Activated T-helper 9 cell treated with anti-CD3 and anti-CD28 coated beads, Interleukin-2, amount 50 U/mL, for 16 hours (primary cell): ENCODE data around the gene EIF4G3.
"Not testable (repeated sequence)": the region's sequence is repeated elsewhere in the genome, so short reads cannot be mapped to it uniquely, and the experiment has no call there.

Source experiments
- DNase-seq: peaks from one replicate; pipeline ENCODE4 v3.0.0-alpha.2; 2020; ENCODE audit warnings: low read depth

EIF4G3 gene

DNA sequence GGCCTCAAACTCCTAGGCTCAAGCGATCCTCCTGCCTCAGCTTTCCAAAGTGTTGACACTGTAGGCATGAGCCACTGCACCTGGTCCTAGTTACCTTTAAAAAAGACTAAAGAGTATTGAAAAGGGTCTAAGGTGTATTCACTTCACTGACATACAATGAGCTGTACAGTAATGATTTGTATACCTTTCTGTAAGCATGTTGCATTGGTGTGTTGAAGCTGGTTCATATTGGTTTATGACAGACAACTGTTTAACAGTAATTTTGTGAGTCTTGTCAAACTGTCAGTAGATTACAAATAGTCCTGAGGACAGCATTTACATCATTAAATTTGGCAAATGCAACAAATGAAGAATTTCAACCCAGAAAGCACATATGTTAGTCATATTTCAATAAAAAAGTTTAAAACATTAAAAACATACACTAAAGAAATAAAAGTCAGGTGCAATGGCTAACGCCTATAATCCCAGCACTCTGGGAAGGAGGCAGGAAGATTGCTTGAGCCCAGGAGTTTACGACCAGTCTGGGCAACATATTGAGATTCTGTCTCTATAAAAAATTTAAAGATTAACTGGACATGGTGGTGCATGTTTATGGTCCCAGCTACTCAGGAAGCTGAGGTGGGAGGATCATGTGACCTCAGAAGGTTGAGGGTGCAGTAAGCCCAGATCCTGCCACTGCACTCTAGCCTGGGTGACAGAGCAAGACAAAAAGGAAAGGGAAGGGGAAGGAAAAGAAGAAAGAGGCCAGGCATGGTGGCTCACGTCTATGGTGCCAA lies 301.3 kb downstream of the EIF4G3 start:
- no peak for DNase-seq

GRCh38 chr1:20873311-20873710 lies 303.4 kb downstream of the EIF4G3 start:
- no peak for DNase-seq

DNA sequence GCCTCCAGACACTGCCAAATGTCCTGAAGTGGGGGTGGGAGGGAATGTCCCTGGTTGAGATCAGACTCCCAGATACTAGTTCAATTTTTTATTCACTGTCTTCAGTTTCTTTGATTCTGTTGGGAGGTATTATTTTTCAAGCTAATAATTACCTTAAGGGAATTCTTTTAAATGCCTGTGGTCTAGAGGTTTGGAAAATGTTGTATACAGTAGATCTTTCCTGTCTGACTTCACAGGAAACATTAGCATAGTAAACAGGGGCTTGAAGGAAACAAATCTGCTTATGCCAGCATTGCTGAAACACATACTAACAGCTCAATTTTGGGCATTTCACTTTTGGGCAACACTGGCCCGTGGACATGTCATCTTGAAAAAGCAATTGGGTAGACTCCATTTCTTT lies 305.3 kb downstream of the EIF4G3 start:
- no peak for DNase-seq

DNA sequence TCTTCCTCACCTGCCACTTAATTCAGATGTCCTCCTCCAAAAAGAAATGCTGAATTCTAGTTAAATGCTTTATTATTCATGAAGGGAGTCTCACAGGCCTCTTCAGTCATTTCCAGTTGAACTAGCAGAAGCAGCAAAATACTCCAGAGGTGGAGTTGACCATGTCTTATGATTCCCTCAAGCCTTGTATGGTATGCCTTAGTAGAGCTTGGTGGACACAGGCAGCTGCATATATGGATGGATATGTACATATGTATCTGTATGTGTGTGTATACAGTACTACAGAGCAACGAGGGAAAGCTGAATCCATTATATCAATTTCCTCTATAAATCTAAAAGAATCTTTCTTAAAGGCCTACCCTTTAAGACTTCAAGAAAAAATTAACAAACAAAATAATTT lies 306.0 kb downstream of the EIF4G3 start:
- no peak for DNase-seq

DNA sequence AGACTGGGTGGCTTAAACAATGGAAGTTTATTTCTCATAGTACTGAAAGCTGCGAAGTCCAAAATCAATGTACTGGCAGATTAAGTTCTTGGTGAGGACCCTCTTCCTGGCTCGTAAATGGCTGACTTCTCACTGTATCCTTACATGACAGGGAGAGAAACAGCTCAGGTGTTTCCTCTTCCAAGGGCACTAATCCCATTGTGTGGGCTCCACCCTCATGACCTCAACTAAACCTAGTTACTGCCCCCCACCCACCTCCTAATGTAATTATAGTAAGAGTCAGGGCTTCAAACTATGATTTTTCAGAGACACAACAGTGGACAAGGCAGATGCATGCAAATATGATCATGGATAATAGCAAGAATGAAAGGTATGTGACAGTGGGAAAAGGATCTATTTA lies 308.4 kb downstream of the EIF4G3 start:
- no peak for DNase-seq

- no peak for DNase-seq
These were observed 308.9 kb downstream of the EIF4G3 start for GRCh38 chr1:20867847-20868246.

DNA sequence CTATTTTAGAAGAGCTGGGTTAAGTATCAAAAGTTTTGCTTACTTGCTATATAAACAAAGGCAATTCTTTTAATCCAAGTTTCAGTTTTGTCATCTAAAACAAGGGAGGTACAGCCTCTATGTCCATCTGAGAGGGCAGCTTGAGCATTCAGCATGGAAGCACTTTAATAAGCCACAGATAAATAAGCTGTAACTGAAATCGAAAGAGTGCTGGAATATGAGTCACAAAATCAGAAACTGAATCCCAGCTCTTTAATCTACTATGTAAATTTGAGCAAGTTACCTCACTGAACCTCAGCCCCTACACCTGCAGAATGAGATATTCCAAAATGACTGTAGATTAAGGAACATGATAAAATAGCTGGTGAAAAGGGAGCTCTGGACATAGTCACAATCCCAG lies 309.6 kb downstream of the EIF4G3 start:
- DNase-seq = no peak

GRCh38 chr1:20865001-20865400 lies 311.7 kb downstream of the EIF4G3 start:
- DNase-seq = no peak

DNA sequence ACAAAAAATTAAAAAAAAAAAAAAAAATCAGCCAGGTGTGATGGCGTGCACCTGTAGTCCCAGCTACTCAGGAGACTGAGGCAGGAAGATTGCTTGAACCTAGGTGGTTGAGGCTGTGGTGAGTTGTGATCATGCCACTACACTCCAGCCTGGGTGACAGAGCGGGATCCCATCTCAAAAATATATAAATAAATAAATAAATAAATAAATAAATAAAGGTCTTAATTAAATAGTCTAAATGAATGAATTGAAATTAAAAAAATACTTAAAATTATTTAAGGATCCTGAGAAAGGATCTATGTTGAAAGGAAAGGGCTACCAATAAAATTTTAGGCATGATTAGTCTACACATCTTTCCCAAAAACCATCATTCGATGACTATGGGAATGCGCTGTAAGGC lies 322.2 kb downstream of the EIF4G3 start:
- DNase-seq = no peak

GRCh38 chr1:20851791-20852190 lies 324.9 kb downstream of the EIF4G3 start:
- DNase-seq = not testable (repeated sequence)

DNA sequence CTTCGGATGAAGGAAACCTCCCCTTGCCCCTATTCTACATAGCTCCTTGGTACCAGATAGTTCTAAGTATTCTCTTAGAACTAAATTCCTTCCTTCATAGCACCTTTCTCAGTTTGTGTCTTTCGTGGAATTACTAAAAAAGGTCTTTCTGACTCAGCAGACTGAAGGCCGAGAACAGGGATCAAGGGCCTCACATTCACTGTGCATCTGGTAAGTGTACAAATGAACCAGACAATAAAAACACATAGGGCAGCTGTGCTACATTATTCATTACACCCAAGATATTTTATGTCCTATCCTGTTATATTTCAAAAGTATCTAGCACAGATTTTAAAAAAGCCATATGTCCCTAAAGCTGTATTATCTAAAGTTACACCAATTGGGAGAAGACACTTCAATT lies 326.7 kb downstream of the EIF4G3 start:
- no peak for DNase-seq

DNA sequence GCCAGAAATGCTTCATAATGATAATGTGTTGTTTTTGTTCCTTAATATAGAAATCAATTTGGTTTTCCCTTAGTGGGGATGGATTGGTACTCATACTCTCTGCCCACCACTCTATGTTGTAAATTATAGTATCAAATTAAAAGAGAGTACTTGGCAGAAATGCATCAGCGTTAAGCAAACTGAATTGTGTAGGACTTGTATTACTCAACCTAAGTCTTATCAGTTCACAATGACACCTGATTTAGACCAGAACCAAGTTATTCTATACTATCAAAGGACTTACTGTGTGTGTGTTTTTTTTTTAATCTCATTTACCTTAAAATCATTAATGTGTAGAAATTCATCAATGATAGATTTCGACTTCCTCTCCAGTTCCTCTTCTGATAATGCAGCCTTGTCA lies 327.6 kb downstream of the EIF4G3 start:
- DNase-seq = no peak

GRCh38 chr1:20848162-20848561 lies 328.5 kb downstream of the EIF4G3 start:
- no peak for DNase-seq

DNA sequence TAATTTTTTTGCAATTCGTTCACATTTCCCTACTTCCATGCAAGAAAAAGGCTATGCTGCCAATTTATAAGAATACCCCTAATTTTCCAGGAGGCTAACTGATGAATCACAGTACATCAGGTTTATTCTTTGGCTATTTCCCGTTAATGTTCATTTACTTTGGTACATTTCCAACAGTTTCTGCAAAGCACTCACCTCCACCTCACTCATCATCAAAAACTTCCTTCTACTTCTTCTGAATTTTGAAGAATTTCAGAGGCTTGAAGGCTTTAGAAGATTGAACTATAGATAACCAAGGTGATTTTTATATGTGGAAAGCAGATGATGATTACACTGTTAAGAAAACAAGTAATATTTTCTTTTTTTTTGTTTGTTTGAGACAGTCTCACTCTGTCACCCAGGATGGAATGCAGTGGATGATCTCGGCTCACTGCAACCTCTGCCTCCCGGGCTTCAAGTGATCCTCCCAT lies 329.1 kb downstream of the EIF4G3 start:
- no peak for DNase-seq

DNA sequence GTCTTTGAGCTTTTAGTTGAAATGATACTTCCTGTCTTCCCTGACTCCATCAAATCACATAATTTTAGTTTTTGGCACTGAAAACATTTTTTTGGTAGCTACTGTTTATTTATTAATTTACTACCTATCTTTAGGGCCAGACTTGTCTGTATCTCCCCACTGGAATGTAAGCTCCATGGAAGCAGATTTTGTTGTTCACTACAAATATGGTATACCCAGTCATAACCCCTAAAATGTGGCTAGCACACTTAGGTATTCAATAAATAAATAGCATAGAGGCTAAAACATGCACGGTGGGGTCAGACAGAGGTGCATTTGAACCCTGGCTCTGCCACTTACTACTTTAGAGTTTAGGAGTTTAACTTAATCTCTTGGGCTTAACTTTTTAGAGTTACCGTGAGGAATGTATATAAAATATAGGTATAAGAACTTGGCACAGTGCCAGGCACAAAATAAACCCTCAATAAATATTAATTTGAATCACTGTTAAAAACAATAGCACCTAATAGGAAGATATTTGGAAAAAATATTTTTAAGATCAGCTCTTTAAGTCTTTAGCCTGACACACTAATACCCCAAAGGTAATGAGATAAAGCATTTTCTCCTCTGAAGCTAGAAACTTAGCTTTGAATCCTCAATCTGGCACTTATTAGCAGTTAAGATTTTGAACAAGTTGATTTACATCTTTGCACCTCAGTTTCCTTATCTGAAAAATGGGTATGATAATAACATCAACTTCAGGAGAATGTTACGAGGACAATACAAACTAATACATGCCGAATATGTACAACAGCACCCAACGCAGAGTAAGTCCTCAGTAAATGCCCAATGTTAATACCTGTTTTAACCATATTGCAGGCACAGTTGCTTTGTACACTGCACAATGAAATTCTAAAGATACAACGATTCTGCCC lies 330.0 kb downstream of the EIF4G3 start:
- no peak for DNase-seq

GRCh38 chr1:20840731-20841130 lies 336.0 kb downstream of the EIF4G3 start:
- DNase-seq = no peak

DNA sequence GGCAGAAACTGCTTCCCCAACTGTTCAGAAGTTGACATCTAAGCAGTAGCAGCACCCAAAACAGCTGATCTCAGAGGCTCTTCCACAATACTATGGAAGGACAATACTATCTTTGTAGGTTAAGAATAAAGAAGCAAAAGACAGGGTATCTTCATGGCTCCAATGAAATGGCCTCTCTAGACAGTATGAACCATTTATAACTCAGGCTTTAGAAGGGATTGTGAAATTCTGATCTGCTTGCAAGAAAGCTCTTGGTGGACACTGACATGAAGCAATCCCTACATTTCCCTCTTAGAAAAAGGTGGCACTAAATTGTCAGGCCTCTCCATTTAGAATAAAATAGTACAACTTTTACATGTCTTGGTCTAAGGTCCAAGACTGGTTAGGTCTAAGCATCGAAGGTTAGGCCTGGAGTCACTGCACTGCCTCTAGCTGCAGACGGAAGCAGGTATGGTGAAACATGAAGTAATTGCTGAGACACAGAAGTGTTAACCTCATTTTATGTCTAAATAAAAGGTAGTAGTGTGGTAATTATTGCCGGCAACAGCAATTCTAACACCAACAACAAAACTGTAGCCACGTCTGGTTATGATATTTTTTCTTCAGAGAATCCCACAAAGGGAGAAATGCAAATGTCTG lies 339.0 kb downstream of the EIF4G3 start:
- DNase-seq = no peak

DNA sequence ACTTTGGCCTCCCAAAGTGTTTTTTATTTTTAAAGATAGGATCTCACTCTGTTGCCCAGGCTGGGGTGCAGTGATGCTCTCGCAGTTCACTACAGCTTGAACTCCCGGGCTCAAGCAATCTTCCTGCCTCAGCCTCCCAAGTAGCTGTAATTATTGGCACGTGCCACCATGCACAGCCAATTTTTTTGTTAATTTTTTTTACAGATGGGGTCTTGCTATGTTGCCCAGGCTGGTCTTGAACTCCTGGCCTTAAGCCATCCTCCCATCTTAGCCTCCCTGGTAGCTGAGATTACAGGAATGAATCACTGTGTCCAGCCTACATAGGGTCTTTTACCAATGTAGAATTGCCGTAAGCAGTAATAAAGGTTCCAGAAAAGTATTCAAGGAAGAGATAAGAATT lies 340.5 kb downstream of the EIF4G3 start:
- DNase-seq = no peak

- no peak for DNase-seq
These were observed 341.9 kb downstream of the EIF4G3 start for GRCh38 chr1:20834780-20835179.

DNA sequence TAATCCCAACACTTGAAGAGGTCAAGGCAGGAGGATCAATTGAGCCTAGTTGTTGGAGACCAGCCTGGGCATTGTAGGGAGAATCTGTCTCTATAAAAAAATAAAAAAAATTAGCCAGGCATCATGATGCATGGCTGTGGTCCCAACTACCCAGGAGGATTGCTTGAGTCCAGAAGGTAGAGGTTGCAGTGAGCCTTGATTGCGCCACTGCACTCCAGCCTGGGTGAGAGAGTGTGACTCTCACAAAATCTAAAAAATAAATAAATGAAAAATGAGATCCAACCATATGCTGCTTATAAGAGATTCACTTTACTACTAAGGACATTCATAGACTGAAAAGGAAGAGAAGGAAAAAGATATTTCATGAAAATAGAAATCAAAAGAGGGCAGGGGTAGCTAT lies 342.5 kb downstream of the EIF4G3 start:
- no peak for DNase-seq

- DNase-seq = no peak
These were observed 346.3 kb downstream of the EIF4G3 start for GRCh38 chr1:20830378-20830777.

- no peak for DNase-seq
These were observed 346.8 kb downstream of the EIF4G3 start for GRCh38 chr1:20829946-20830345.

- DNase-seq = no peak
These were observed 347.2 kb downstream of the EIF4G3 start for GRCh38 chr1:20829531-20829930.
